ENCODE measurements around the gene ZSCAN12.

GRCh38 chr6:28390688-28391087, 8.9 kb downstream of the ZSCAN12 start:
- TF ChIP-seq POLR2A (IDR thresholded peaks at IDR 0.05) (no peak), CTCF (IDR thresholded peaks at IDR 0.05 in 8 of 11, conservative IDR thresholded peaks at IDR 0.05 in 3 of 11) (no peak), POLR2AphosphoS5 (IDR thresholded peaks at IDR 0.05) (no peak)

Measured in spleen (tissue), 7 donors.